Iris pigment epithelial cell (primary cell): ENCODE measurements around the gene C2CD4C.
"Not testable (repeated sequence)": the region's sequence is repeated elsewhere in the genome, so short reads cannot be mapped to it uniquely, and the experiment has no call there.

ENCODE experiments used
- DNase-seq: peaks from one replicate; pipeline ENCODE4 v3.0.0-alpha.2; 2011; ENCODE audit warnings: low read depth

The C2CD4C gene

DNA sequence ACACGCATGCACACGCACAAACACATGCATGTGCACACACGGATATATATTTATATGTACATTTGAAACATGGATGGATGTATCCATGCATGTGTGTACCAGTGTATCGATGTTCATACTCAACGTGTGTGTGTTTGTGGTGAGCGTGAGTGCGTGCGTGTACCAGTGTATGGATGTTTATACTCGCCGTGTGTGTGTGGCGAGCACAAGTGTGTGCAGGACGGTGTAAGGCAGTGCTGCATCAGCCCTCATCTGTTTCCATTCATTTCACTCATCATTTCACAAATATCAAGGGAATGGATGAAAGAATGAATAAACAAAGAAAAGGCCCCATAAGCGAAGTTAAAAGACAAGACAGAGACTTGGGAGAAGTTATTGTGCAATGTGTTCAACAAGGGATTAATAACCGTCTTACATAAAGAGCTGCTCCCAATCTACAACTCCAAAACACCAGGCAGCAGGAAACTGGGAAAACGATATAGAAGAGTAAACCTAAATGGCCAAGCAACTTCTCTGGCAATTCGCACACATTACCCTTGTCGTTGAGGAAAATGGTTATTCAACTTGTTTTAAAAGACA lies 42.7 kb downstream of the C2CD4C start:
- no peak for DNase-seq

DNA sequence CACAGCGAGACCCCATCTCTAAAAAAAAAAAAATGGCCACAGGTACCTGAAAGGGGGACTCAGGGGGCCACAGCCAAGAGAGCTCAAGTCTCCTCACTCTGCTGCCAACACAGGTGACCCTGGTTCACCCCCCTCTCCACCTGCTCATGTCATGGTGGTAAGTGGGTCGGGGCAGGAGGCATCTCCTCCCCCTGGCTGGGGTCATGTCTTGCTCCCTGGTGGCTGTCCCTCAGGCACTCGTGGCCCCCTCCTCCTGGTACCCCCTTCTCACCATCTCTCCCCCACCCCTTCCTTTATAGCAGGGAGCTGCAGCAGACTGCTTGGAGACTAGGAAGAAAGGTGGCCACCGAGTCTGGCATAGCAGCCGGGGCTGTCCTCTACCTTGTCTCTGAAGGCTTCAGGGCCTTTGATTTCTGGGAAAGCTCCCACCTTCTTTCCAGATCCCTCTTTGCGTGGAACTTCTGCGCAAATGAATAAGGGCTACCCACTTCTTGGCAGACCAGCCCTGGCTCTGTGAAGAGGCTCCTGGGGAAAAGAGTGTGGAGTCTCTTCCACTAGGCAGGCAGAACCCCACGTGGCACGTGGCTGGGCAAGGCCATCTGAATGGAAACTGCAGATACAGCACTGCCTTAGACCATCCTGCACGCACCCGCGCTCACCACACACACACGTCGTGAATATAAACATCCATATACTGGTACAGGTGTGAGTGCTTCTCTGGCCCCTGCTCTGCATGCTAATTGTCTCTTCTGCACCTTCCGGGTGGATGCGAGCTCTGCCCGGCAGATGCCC lies 44.3 kb downstream of the C2CD4C start:
- DNase-seq = no peak

DNA sequence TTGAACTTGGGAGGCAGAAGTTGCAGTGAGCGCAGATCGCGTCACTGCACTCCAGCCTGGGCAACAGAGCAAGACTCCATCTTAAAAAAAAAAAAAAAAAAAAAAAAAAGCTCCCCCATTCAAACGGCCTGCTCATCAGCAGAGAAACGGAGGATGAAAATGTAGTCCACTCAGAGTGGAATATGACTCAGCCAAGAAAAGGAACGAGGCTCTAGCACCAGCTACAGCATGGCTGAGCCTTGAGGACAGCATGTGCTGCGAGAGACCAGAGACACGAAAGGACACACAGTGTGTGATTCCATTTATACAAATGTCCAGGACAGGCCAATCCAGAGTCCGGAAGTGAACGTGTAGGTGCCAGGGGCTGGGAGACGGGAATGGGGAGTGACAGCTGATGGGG lies 46.3 kb downstream of the C2CD4C start:
- no peak for DNase-seq

DNA sequence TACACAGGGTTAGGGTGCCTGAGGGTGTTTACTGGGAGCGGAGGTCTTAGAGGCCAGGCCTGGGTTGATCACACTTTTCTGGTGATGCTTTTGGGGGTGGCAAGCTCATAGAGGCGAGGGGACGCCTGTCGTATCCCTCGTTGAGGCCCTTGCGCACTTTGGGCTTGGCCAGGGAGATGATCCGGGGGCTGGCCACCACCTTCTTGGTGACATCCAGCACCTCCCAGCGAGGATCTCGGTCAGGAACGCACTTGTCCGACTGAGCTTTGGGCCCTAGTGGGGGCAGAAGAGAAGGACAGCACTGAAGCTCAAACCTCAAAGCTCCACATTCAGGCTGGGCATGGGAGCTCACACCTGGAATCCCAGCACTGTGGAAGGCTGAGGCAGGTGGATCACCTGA lies 46.8 kb downstream of the C2CD4C start:
- DNase-seq = no peak

DNA sequence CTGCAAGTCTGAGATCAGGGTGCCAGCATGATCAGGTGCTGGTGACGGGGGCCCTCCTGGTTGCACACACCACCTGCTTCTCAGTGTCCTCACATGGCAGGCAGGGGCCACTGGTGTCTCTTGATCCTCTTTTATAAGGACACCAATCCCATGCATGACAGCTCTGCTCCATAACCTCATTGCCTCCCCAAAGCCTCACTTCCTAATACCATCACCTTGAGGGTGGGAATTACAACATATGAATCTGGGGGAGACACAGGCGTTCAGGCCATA lies 49.4 kb downstream of the C2CD4C start:
- no peak for DNase-seq

DNA sequence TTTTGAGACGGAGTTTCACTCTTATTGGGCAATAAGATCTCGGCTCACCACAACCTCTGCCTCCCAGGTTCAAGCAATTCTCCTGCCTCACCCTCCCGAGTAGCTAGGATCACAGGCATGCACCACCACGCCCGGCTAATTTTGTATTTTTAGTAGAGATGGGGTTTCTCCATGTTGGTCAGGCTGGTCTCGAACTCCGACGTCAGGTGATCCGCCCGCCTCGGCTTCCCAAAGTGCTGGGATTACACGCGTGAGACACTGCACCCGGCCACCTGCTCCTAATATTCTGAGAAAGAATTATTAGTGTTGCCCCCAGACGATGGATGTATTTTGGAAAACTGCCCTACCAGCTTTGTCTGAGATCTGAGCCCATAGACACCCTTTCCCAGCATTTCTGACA lies 53.4 kb downstream of the C2CD4C start:
- DNase-seq = not testable (repeated sequence)
